ENCODE measurements around the gene RDX. TPM values are rescaled to one million over a fixed set of nuclear protein-coding genes. Genes with fewer than 3 reads are reported as not detected.

RDX gene
- total RNA-seq, 4 donors from 2014 or later = 95.7 to 140 (median 115) TPM

- peaks cover 0 to 7% of the 10 kb centered on the region in 2 donors for H3K4me1 ChIP-seq
- ATAC-seq (no peak), DNase-seq (no peak)
- H3K27ac ChIP-seq = no peak overlapping the region
- in situ Hi-C loops (cut with MboI; ENCODE audit: low sequenced_read_pairs in 4 of 4) (no loop called here), intact Hi-C loops (cut with DNase I; ENCODE audit: low total_unique reads) (no loop called here)
- no peaks in the 10 kb centered on the region for H3K36me3 ChIP-seq
- H3K9me3 ChIP-seq = no peaks in the 10 kb centered on the region
- no peaks in the 10 kb centered on the region for H3K27me3 ChIP-seq
- H3K4me3 ChIP-seq = no peak overlapping the region
- TF ChIP-seq POLR2A (IDR thresholded peaks at IDR 0.05) = no peak
- no peak for TF ChIP-seq CTCF (IDR thresholded peaks at IDR 0.05 in 4 of 5, conservative IDR thresholded peaks at IDR 0.05 in 1 of 5)
Observed at GRCh38 chr11:110301577-110301976, 5.2 kb upstream of the RDX start.

GRCh38 chr11:110301032-110301431, 4.6 kb upstream of the RDX start:
- no peak overlapping the region for H3K4me3 ChIP-seq
- peaks cover 0 to 7% of the 10 kb centered on the region in 2 donors for H3K4me1 ChIP-seq
- TF ChIP-seq CTCF (IDR thresholded peaks at IDR 0.05 in 4 of 5, conservative IDR thresholded peaks at IDR 0.05 in 1 of 5) (no peak), POLR2A (IDR thresholded peaks at IDR 0.05) (no peak)
- ATAC-seq = no peak
- intact Hi-C loops (cut with DNase I; ENCODE audit: low total_unique reads) = no loop called here
- no peak for DNase-seq
- H3K9me3 ChIP-seq = no peaks in the 10 kb centered on the region
- no peak overlapping the region for H3K27ac ChIP-seq
- H3K27me3 ChIP-seq = no peaks in the 10 kb centered on the region
- no peaks in the 10 kb centered on the region for H3K36me3 ChIP-seq
- in situ Hi-C loops (cut with MboI; ENCODE audit: low sequenced_read_pairs in 4 of 4) = no loop called here

GRCh38 chr11:110299006-110299785, 2.8 kb upstream of the RDX start:
- no peak for DNase-seq
- no peaks in the 10 kb centered on the region for H3K27me3 ChIP-seq
- intact Hi-C loops (cut with DNase I; ENCODE audit: low total_unique reads) (loop anchor here (5.0 to 10.0 kb wide), 2 partner anchors 78 to 94 kb away; no protein-coding TSS in a partner anchor), in situ Hi-C loops (cut with MboI; ENCODE audit: low sequenced_read_pairs in 4 of 4) (no loop called here)
- peaks cover 7 to 16% of the 10 kb centered on the region in 2 donors for H3K4me1 ChIP-seq
- H3K27ac ChIP-seq = no peak overlapping the region
- H3K9me3 ChIP-seq = no peaks in the 10 kb centered on the region
- TF ChIP-seq CTCF (IDR thresholded peaks at IDR 0.05 in 4 of 5, conservative IDR thresholded peaks at IDR 0.05 in 1 of 5) = no peak
- no peak for TF ChIP-seq POLR2A (IDR thresholded peaks at IDR 0.05)
- H3K4me3 ChIP-seq = no peak overlapping the region
- no peaks in the 10 kb centered on the region for H3K36me3 ChIP-seq
- ATAC-seq = no peak

GRCh38 chr11:110298301-110298765, 1.9 kb upstream of the RDX start:
- in situ Hi-C loops (cut with MboI; ENCODE audit: low sequenced_read_pairs in 4 of 4) = no loop called here
- no peaks in the 10 kb centered on the region for H3K27me3 ChIP-seq
- DNase-seq = no peak
- H3K27ac ChIP-seq = no peak overlapping the region
- no peaks in the 10 kb centered on the region for H3K9me3 ChIP-seq
- no peak for TF ChIP-seq POLR2A (IDR thresholded peaks at IDR 0.05)
- TF ChIP-seq CTCF (IDR thresholded peaks at IDR 0.05 in 4 of 5, conservative IDR thresholded peaks at IDR 0.05 in 1 of 5) = no peak
- peaks cover 16 to 24% of the 10 kb centered on the region in 2 donors for H3K4me1 ChIP-seq
- intact Hi-C loops (cut with DNase I; ENCODE audit: low total_unique reads) = loop anchor here (5.0 to 10.0 kb wide), 2 partner anchors 79 to 94 kb away; no protein-coding TSS in a partner anchor
- no peak overlapping the region for H3K4me3 ChIP-seq
- no peaks in the 10 kb centered on the region for H3K36me3 ChIP-seq
- ATAC-seq = no peak
